Stromal cell of bone marrow (primary cell): ENCODE measurements around the gene TEAD2.
"Not testable (repeated sequence)": the region's sequence is repeated elsewhere in the genome, so short reads cannot be mapped to it uniquely, and the experiment has no call there.

ENCODE experiments used
- DNase-seq: peaks from one replicate; pipeline ENCODE4 v3.0.0-alpha.2; 2012; ENCODE audit warnings: low read depth

TEAD2 gene

DNA sequence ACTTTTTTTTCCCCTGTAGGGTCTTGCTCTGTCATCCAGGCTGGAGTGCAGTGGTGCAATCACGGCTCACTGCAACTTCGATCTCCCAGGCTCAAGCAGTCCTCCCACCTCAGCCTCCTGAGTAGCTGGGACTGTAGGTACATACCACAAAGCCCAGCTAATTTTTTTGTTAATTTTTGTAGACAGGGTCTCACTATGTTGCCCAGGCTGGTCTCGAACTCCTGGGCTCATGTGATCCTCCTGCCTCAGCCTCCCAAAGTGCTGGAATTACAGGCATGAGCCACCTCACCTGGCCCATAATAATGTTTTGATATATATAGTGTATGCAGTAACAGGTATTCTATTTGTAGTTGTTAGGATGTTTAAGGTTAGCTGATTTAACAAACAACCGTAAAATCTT, 31.0 kb downstream of the TEAD2 start:
- DNase-seq = not testable (repeated sequence)

DNA sequence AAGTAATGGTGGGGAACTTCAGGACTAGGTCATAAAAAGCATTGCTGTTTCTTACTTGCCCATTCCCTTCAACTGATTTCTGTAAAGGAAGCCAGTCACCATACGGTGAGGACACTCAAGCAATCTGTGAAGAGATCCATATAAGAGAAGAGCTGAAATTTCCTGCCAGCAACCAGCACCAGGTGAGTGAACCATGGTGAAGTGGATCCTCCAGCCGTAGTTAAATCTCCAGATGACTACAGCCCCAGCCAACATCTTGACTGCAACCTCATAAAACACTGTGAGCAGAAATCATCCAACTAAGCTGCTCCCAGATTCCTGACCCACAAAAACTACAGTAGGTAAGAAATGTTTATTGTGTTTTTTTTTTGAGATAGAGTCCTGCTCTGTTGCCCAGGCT, 33.5 kb downstream of the TEAD2 start:
- DNase-seq = no peak

DNA sequence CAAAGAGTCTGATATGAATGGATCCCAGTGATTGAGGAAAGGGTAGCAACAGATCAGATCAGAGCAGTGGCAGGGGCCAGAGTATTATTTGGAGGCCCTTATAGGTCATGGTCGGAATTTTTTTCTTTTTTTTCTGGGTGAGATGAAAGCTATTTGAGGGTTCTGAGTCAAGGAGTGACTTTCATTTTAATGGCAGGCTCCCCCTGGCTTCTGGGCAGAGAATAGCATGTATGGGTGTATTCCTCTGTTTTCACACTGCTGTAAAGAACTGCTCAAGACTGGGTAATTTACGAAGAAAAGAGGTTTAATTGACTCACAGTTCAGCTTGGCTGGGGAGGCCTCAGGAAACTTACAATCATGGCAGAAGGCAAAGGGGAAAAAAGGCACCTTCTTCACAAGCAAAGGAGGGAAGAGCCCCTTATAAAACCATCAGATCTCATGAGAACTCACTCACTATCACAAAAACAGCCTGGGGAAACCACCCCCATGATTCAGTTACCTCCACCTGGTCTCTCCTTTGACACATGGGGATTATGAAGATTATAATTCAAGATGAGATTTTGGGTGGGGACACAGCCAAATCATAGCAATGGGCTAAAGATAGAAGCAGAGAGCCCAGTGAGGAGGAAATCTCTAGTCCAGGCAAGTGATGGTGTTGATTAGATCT, 34.2 kb downstream of the TEAD2 start:
- DNase-seq = peak; percentile 9

DNA sequence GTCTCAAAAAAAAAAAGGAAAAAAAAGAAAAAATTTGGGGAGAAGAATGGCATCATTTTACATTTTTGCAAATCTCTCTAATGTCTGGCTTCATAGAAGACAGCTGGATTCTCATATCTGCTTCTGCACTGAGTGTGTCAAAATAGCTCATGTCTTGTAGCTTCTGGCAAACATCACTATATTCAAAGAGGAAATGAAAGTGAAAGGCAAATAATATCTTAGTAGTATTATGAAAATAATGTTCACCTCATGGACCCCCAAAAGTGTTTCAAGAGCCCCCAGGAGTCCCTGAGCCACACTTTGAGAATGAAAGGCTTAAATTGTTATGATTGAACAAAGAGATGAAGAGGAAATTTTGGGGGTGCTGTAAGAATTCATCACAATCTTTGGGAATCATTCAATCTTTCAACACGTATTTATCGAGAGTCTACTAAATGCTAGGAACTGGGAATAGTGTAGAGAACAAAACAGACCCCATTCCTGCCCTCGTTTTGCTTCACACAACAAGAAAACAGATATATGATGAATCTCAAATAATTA, 36.0 kb downstream of the TEAD2 start:
- no peak for DNase-seq

DNA sequence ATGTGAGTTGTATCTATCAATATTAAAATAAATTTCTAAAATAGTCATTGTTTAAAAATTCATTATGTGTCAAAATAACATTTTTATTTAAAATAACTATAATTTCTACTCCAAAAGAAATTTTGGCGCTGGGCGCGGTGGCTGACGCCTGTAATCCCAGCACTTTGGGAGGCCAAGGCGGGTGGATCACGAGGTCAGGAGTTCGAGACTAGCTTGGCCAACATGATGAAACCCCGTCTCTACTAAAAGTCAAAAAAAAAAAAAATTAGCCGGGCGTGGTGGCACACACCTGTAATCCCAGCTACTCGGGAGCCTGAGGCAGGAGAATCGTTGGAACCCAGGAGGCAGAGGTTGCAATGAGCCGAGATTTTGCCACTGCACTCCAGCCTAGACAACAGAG, 36.5 kb downstream of the TEAD2 start:
- DNase-seq = not testable (repeated sequence)

DNA sequence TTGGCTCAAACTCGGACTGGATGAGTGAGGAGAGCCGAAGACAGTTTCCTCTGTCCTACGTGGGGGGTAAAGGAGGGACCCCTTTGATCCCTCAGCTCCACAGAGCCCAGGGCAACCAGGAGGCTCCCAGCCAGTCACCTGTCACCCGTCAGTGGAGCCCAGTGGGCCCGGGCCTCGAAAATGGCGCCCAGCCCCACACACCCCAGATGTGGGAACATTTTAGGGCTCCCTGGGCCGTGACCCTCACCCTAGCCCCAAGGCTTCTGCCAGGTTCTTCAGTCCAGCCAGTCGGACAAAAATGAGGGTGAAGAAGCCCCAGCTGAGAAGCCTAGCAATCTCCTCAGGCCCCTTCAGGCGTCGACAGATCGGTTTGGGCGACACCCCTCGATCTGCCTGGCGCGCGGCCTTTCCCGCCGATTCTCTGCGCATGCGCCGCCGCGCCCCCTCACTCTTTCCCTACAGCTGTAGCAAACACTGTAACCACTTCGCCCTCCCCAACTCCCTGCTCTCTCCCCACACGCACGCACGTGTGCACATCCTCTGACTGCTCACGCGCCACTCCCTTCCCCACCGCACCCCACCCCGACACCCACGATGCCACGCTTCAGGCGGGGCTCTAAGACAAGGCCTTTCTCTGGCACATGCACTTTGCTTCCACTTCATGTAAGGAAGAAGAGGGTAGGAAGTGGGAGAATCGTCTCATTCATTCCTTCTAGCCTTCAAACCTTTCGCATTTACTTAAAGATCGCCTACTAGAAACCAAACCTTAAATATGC, 37.2 kb downstream of the TEAD2 start, which contains the start of gene SLC6A16:
SLC6A16 (minus strand) TSS at position 391 of the 776 bp plus-strand sequence. CDS start 13,844 bp downstream, outside the sequence.
- no peak for DNase-seq

DNA sequence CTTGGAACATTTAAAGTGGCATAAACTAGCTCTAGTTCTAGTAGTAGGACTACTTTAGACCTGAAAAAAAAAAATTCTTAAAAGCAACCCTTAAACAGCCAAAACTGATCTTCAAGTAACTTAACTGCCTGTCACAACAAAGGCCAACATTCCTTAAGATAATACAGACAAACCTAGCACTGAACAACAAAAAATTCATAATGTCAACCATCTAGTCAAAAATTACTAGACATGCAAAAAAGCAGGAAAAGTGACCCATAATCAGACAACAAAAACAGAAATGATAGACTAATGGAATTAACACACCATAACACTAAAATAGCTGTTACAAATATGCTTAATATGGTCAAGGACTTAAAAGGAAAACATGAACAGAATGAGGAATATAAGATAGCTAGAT, 43.9 kb downstream of the TEAD2 start:
- no peak for DNase-seq

DNA sequence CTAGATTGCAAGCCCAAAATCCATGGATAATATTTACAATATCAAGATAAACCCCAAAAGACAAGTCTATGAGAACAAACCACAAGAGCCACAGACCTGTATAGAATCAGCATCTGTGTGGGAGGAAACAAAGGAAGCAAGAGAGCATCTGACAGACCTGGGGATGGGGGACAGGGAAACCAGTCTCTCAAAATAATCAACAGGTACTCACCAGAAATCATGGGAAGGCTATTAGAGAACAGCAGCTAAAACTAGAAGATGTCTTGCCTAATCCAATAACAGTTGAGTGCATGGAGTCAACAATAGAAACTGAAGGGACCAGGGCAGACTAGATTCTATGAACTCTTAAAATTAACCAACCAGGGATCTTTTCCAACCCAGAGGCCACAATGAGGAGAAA, 45.9 kb downstream of the TEAD2 start:
- DNase-seq = no peak

DNA sequence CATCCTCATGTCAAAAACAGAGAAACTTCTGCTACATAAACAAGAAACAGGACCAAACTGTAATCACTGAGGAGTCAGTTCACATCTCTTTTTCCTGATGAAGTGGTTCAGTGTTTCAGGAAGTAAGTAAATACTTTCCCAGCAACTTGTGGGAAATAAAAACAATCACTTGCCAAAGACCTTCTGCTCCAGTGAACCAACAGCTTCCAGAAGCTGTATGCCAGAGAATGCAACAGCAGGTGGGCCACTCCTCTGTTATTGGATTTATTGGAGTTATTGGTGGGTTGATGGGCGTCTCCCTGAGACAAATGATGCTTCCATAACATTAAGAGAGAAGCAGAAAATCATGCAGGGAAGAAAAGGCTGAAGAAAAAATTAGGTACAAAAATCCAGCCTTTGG, 47.1 kb downstream of the TEAD2 start:
- no peak for DNase-seq

DNA sequence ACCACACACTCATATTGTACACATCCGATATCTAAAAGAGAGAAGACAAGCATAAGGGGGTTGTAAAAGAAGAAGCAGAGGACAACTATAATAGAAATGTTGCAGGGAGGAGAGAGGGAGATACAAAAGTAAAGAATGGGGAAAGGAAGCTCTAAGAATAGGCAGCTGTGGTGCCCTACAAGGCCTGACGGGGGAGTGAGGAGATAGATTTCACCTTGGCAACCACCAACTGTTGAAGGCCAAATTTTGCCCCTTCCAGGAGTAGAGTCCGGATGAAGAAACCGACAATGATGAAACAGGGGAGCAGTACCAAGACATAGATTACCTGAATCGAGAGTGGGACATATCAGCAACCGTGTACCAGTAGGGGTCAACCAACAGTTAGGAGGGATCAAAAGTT, 53.1 kb downstream of the TEAD2 start:
- no peak for DNase-seq

DNA sequence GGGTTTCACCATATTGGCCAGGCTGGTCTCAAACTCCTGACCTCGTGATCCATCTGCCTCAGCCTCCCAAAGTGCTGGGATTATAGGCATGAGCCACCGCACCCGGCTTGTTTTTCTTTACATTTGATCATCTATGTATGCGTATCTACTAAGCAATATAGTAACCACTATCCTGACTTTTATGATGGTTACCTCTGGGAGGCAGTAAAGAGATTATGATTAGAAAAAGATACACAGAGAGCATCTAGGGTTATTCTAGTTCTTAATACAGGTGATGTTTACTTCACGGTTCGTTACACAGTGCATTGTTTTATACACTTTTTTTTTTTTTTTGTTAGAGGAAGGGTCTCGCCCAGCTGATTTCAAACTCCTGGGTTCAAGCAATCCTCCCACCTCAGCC, 55.5 kb downstream of the TEAD2 start:
- DNase-seq = not testable (repeated sequence)

DNA sequence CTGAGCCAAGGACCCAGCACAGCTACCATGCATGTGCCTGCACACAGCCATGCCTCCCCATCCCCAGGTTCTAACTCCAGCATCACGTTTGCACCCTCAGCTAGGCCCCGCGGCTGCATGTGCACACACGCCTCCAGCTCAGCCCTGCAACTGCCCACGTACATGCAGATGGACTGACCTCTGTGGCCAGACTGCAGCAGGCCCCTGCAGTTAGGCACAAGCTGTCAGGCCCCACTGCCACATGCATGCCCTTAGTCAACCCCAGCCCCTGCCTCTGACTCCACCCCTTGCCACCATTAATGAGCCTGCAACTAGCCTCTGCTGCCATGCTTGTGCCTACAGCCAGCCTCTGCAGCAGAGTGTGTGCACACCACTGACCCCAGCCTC, 60.4 kb downstream of the TEAD2 start:
- no peak for DNase-seq

DNA sequence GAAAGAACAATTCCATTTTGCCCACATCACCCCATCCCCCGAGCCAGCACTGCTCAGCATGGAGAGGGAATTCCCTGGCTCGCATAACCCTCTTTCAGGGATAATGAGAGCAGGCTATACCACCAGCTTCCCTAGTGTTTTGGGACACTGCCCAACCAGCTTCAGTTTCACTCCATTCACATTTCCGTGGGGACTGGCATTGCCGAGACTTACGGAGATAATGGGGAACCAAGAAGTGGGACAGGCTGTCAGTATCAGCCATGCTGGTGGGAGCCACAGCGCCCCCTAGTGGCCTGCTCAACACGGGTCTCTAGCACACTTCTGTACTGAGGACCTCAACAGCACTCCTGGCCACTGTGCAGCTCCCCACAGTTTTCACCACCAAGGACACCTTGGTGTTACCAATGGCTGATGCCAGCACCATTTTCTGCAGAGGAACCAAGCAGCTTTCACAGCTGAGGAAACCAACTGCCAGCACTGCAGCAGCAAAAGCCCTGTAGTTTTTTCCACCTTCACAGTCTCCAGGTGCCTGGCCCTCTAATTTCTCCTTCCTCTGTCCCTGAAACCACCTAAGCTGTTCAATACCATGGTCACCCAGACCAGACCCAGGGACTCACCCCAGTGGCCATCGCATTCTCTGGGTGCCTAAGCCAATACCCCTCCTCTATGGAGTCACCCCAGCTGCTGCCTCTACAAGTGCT, 60.9 kb downstream of the TEAD2 start:
- DNase-seq = peak; percentile 13

DNA sequence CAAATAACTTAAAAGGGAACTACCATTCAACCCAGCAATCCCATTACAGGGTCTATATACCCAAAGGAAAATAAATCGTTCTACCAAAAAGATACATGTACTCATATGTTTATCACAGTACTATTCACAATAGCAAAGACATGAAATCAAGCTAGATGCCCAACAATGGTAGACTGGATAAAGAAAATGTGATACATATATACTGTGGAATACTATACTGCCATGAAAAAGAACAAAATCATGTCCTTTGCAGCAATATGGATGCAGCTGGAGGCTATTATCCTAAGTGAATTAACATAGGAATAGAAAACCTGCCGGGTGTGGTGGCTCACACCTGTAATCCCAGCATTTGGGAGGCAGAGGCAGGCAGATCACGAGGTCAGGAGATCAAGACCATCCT, 63.6 kb downstream of the TEAD2 start:
- not testable (repeated sequence) for DNase-seq

DNA sequence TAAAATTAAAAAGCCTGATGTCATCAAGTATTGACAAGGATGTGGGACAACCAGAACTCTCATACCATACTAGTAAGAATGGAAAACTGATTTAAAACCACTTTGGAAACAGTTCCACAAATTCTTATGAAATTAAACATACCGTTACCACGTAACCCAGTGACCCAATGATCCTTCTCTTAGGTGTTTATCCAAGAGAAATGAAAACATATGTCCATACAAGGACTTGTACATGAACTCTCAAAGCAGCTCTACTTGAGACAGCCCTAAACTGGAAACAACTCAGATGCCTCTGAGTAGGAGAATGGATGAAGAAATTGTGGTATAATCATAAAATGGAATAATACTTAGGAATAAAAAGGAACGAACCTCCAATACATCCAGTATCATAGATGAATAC, 64.8 kb downstream of the TEAD2 start:
- no peak for DNase-seq

DNA sequence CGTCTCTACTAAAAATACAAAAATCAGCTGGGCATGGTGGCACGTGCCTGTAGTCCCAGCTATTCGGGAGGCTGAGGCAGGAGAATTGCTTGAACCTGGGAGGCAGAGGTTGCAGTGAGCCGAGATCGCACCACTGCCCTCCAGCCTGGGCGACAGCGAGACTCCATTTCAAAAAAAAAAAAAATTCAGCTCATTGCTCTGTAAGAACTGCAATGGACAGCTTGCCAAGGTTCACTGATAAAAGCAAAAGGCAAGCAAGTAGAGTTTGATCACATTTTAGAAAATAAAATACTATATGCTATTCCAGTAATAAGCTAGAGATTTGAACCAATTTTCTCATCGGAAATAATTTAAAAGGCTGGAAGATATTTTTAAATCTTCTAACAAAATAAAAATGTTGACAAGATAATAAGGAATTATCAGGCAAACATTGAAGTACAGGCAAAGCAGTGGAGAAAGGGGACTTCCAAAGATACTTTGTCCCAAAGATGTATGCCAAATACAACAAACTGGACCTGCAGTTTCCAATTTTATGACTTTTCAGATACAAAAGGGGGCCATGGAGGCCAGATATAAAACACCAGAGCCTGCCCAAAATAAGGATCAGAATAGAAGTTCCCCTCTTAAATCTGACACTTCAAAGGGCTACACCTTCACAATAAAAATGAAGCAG, 66.9 kb downstream of the TEAD2 start:
- DNase-seq = no peak

DNA sequence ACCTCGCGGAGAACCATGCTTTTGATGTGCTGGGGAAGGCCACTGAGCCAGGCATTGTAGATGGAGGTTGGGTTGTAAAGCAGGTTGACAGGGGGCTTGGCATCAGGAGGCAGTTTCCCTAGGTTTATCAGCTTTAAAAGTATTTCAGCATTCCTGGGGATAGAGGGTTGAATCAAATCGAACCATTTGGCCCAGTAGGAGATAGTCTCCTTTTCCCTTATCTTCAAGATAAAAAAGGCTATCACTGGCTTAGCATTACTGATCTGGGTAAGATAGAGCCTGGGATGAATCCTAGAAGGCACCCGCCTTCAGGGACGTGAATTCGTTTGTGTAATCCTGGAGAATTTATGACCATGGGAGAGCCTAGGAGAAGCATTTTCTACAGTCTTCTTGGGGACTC, 67.8 kb downstream of the TEAD2 start:
- no peak for DNase-seq
